Measurements from ENCODE around the gene DPRX.

DNA sequence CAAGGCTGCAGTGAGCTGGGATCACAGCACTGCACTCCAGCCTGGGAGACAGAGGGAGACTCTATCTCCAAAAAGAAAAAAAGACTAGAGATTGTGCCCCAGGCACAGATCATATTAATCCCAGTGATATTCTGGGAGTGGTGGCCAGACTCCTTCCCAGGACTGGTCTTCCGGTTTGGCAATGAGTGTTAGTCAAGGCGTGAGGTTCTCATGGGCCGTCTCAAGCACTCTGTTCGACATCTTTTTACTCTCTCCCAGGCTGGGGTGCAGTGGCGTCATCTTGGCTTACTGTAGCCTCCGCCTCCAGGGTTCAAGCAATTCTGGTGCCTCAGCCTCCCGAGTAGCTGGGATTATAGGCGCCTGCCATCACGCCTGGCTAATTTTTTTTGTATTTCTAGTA, 5.3 kb upstream of the DPRX start:
- TF ChIP-seq, protein P1, sequence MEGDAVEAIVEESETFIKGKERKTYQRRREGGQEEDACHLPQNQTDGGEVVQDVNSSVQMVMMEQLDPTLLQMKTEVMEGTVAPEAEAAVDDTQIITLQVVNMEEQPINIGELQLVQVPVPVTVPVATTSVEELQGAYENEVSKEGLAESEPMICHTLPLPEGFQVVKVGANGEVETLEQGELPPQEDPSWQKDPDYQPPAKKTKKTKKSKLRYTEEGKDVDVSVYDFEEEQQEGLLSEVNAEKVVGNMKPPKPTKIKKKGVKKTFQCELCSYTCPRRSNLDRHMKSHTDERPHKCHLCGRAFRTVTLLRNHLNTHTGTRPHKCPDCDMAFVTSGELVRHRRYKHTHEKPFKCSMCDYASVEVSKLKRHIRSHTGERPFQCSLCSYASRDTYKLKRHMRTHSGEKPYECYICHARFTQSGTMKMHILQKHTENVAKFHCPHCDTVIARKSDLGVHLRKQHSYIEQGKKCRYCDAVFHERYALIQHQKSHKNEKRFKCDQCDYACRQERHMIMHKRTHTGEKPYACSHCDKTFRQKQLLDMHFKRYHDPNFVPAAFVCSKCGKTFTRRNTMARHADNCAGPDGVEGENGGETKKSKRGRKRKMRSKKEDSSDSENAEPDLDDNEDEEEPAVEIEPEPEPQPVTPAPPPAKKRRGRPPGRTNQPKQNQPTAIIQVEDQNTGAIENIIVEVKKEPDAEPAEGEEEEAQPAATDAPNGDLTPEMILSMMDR (IDR thresholded peaks at IDR 0.05): no peak
- no peak for TF ChIP-seq POLR2A (IDR thresholded peaks at IDR 0.05)
